Measurements from ENCODE around the gene BRCA1. TPM values are rescaled to one million over a fixed set of nuclear protein-coding genes. Genes with fewer than 3 reads are reported as not detected.
"Not testable (repeated sequence)": the region's sequence is repeated elsewhere in the genome, so short reads cannot be mapped to it uniquely, and the experiment has no call there.

BRCA1 gene
- total RNA-seq, 1 donor from 2014 or later: 7.9 TPM

DNA sequence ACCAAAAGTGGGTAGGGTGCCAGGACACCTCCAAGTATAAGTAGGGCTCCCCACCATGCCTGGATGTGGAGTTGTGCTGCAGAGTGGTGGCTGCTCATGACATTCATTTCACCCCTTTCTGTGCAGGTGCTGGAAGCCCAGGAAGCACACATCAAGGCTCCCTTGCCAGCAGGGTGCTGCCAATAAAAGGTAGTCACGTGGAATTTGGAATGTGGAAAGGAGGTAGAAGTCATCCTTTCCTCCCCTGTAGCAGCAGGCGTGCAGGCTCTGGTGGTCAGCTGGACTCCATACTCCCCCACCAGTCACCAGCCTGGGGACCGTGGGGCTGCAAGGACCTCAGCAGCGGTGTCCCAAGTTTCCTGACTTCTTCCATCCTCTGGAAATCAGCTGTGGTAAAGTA lies 13.4 kb upstream of the BRCA1 start:
- DNase-seq (ENCODE audit: missing footprints); intact Hi-C loops (cut with DNase I); ATAC-seq: not testable (repeated sequence)

DNA sequence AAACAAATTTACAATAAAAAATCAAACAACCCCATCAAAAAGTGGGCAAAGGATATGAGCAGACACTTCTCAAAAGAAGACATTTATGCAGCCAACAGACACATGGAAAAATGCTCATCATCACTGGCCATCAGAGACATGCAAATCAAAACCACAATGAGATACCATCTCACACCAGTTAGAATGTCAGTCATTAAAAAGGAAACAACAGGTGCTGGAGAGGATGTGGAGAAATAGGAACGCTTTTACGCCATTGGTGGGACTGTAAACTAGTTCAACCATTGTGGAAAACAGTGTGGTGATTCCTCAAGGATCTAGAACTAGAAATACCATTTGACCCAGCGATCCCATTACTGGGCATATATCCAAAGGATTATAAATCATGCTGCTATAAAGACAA lies 11.4 kb upstream of the BRCA1 start:
- ATAC-seq; intact Hi-C loops (cut with DNase I); DNase-seq (ENCODE audit: missing footprints): not testable (repeated sequence)

DNA sequence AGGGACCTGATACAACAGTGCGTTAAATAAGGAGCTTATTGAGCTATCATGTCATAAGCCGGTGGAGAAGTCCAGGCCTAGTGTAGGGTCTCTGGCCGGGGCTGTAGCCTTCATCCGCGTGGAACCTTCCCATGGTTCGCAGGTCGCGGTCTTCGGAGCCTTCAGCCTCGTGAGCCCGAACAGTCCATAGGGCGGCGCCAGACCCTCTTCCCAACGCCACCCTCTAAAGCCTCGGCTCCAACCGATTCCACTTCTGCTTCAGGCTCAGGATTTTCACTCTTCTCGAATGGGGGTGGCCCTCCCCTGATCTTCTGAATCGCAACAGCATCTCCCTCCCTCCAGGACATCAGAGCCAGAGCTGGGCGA lies 10.3 kb upstream of the BRCA1 start:
- DNase-seq (ENCODE audit: missing footprints) (no peak), ATAC-seq (no peak)
- intact Hi-C loops (cut with DNase I): no loop called here

DNA sequence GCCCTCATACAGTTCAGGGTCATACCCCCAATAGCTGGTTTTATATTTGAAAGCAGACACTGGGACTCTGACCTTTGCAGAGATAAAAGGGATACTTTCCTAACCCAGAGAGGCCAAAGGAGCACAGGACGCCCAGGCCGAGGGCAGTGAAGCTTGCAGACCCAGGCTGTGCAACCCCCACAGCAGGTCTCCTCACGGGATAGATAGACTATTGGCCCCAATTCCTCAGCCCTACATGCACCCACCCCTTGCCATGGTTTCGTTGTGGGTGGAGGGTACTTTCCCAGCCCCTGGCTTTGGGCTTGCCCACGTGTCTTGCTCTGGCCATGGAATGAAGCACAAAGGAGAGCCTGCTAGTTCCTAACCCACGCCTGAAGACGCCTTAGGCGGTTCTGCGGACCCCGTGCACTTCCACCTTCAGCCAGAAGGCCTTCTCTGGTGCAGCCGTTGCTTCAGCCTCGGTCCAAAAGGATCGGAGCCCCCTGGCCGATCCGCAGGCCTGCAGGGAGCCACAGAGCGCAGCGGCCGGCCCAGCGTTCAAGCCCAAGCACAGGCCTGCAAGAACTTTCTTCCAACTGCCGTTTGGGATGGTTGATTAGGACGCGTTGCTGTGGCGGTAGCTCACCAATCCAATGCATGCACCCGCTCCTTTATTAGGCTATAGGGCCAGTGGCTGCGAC lies 9.8 kb upstream of the BRCA1 start:
- DNase-seq (ENCODE audit: missing footprints) (no peak), ATAC-seq (no peak)
- intact Hi-C loops (cut with DNase I): no loop called here

DNA sequence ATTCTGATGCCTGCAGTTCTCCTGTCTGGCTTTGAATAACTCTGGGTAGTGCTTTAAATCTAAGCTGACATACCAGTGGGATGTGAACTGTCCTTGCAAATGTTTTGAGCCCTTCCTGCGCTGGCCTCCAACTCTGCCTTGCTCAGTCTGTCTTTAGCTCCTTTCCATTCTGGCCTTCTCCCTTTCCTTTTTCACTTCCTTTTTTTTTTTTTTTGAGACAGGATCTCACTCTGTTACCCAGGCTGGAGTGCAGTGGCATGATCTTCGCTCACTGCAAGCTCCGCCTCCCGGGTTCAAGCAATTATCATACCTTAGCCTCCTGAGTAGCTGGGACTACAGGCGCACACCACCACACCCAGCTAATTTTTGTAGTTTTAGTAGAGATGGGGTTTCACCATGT lies 8.3 kb upstream of the BRCA1 start:
- intact Hi-C loops (cut with DNase I); ATAC-seq; DNase-seq (ENCODE audit: missing footprints): not testable (repeated sequence)

DNA sequence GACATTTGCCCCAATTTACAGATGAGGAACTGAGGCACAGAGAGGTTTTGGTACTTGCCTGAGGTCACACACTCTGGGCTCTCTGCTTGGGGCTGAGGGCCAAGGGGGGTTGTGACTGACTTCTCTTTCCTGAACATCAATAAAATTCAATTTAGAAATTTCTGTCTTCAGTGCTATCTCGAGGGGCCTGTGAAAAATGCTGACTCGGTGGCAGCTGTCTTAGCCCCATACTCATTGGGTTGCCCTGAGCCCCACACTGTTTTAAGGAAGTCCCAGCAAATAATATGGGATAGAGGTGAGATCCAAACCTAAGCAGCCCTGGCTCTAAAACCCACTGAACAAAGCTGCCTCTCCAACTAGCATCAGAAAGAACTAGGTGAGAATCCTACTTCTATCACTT lies 7.0 kb upstream of the BRCA1 start:
- DNase-seq (ENCODE audit: missing footprints) (no peak), ATAC-seq (no peak)
- intact Hi-C loops (cut with DNase I): no loop called here

DNA sequence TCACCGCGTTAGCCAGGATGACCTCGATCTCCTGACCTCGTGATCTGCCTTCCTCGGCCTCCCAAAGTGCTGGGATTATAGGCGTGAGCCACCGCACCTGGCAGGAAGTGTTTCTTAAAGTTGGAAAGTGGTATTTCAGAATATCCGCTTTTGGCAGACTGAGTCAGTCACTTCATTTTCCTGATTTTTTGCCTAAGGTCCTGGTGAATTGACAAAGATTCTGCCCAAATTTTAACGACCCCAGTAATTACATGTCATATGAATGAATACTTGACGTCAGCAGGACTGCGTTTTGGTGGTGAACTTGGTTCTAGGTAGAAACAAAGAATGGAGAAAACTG lies 4.5 kb upstream of the BRCA1 start:
- ATAC-seq: no peak
- intact Hi-C loops (cut with DNase I): no loop called here

DNA sequence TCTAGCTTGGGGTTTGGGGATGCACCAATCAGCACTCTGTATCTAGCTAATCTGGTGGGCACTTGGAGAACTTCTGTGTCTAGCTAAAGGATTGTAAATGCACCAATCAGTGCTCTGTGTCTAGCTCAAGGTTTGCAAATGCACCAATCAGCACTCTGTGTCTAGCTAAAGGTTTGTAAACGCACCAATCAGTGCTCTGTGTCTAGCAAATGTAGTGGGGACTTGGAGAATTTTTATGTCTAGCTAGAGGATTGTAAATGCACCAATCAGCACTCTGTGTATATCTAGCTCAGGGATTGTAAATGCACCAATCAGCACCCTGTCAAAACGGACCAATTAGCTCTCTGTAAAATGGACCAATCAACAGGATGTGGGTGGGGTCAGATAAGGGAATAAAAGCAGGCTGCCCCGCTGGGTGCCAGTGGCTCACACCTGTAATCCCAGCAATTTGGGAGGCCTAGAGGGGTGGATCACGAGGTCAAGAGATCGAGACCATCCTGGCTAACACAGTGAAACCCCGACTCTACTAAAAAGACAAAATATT lies 2.2 kb upstream of the BRCA1 start:
- intact Hi-C loops (cut with DNase I); ATAC-seq; DNase-seq (ENCODE audit: missing footprints): not testable (repeated sequence)

More for the DNA sequence above, 4.5 kb upstream of the BRCA1 start:
- DNase-seq (ENCODE audit: missing footprints): no peak

DNA sequence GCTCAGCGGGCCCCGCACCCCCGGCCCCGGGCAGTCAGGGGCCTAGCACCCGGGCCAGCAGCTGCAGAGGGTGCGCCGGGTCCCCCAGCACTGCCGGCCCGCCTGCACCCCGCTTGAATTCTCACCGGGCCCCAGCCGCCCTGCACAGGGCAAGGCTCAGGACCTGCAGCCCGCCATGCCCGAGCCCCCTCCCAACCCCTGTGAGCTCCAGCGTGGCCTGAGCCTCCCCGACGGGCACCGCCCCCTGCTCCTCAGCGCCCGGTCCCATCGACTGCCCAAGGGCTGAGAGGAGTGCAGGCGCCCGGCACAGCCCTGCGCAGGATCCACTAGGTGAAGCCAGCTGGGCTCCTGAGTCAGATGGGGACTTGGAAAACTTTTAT lies 1.7 kb upstream of the BRCA1 start:
- ATAC-seq (no peak), DNase-seq (ENCODE audit: missing footprints) (no peak)
- intact Hi-C loops (cut with DNase I): no loop called here

DNA sequence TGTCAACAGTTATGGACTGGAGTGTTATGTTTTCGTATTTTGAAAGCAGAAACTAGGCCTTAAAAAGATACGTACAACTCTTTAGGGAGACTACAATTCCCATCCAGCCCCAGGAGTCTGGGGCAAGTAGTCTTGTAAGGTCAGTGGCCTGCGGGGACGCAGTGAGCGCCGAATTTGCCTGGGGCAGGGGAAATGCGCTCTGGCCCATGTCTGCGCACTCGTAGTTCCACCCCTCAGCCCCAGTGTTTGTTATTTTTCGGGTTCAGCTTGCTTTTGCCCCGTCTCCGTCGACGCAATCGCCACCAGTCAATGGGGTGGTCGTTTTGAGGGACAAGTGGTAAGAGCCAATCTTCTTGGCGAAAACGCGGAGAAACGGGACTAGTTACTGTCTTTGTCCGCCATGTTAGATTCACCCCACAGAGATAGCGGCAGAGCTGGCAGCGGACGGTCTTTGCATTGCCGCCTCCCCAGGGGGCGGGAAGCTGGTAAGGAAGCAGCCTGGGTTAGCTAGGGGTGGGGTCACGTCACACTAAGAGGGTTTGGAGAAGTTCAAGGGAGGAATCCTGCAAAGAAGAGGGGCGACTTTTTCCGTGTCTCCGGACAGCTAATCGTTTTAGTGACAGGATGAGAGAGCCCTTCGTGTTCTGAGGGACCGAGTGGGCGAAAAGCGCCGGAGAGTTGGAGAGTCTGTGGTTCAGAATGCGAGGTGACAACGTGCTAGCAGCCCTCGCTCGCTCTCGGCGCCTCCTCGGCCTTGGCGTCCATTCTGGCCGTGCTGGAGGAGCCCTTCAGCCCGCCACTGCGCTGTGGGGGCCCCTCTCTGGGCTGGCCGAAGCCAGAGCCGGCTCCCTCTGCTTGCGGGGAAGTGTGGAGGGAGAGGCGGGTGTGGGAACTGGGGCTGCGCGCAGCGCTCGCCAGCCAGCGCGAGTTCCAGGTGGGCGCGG lies 1.1 kb upstream of the BRCA1 start:
- no peak for ATAC-seq
- intact Hi-C loops (cut with DNase I): loop anchor here (1.0 kb wide), 1 partner anchor 44 kb away; no protein-coding TSS in a partner anchor
- DNase-seq (ENCODE audit: missing footprints): no peak

DNA sequence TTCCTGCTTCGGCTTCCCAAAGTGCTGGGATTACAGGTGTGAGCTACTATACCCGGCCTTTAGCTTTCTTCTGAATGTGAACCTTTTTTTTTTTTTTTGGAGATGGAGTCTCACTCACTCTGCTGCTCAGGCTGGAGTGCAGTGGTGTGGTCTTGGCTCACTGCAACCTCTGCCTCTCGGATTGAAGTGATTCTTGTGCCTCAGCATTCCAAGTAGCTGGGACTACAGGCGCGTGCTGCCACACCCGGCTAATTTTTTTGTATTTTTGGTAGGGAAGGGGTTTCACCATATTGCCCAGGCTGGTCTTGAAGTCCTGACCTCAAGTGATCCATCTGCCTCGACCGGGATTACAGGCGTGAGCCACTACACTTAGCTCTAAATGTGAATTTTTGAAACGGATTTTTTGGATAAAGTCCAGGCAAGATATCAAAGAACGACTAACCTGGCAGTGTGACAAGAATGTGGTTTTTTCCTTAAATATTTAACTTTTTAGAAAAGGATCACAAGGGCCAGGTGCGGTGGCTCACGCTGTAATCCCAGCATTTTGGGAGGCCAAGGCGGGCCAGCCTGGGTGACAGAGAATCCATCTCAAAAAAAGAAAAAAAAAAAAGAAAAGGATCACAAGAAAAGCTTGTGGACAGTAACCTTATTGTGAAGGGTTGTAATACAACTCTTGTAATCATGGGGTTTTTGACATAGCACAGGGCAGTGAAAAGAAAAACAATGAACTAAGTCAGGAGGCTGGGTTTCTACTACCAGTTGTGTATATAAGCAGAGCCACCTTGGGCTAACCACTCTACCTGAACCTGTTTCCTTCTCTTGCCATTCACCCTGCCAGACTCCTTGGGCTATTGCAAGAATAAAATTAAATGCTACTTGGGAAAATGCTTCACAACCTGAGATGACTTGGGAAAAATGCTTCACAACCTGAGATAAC lies 6.2 kb downstream of the BRCA1 start:
- ATAC-seq (no peak), DNase-seq (ENCODE audit: missing footprints) (no peak)
- intact Hi-C loops (cut with DNase I): no loop called here

DNA sequence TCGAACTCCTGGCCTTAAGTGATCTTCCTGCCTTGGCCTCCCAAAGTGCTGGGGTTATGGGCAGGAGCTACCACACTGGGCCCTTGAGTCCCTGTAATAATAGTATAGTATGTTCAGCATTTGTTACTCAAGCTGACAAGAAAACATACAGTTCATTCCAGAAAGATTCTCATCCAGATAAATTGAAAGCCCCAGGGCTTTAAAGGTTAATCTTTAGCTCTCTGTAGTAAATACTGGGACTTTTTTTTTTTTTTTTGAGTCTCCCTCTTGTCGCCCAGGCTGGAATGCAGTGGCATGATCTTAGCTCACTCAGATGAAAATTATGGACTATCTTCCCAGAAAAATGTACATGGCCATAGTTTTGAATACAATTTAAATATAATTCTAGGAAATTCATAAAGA lies 11.0 kb downstream of the BRCA1 start:
- intact Hi-C loops (cut with DNase I): no loop called here
- no peak for ATAC-seq
- no peak for DNase-seq (ENCODE audit: missing footprints)

DNA sequence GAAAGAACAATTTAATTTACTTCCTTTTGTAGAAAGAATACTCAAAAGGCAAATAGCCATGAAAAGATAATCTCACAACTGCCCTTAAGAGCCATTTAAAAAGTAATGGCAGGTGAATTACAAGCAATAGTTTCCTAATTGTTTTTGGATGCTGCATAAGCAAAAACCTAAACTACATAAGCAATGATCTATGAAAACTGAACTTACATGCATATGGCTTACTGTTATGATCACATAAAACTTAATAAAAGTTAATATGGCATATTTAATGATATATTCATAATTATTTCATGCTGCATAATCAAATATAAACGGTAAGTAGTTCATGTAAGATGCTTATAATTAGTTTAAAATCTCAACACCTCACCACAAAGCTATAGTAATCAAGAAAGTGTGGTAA lies 18.6 kb downstream of the BRCA1 start:
- intact Hi-C loops (cut with DNase I): no loop called here
- ATAC-seq (no peak), DNase-seq (ENCODE audit: missing footprints) (no peak)

DNA sequence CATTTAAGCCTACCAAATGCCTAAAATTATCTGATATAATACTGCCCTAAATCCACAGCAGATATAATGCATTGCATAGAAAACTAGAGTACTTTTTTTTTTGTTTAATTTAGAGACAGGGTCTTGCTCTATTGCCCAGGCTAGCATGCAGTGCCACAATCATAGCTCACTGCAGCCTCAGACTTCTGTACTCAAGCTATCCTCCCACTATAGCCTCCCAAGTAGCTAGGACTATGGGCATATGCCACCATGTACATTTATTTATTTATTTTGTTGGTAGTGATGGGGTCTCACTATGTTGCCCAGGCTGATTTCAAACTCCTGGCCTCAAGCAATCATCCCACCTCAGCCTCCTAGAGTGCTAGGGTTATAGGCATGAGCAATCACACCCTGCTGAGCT lies 20.0 kb downstream of the BRCA1 start:
- no peak for DNase-seq (ENCODE audit: missing footprints)
- ATAC-seq: no peak

DNA sequence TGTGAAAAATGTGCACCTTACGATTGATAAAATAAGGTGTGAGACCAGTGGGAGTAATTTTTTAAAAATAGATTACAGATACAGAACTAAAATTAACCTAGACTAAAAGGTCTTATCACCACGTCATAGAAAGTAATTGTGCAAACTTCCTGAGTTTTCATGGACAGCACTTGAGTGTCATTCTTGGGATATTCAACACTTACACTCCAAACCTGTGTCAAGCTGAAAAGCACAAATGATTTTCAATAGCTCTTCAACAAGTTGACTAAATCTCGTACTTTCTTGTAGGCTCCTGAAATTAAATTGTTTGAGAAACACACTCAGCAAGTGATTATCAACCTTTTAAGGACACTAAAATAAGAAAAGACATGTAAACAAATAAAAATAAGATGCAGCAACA lies 20.5 kb downstream of the BRCA1 start:
- no peak for DNase-seq (ENCODE audit: missing footprints)
- no peak for ATAC-seq
- intact Hi-C loops (cut with DNase I): no loop called here

More for the DNA sequence above, 20.0 kb downstream of the BRCA1 start:
- intact Hi-C loops (cut with DNase I): no loop called here

DNA sequence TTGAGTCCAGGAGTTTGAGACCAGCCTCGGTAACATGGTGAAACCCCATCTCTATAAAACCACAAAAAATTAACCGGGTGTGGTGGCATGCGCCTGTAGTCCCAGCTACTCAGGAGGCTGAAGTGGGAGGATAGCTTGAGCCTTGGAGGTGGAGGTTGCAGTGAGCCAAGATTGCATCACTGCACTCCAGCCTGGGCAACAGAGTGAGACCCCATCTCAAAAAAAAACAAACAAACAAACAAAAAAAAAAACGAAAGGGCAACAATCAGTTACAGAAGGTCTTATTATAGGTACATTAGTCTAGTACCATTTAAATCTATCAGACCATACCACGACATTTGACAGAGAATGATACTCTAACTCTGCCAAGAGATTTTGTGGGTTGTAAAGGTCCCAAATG lies 29.8 kb downstream of the BRCA1 start:
- intact Hi-C loops (cut with DNase I); ATAC-seq: not testable (repeated sequence)

DNA sequence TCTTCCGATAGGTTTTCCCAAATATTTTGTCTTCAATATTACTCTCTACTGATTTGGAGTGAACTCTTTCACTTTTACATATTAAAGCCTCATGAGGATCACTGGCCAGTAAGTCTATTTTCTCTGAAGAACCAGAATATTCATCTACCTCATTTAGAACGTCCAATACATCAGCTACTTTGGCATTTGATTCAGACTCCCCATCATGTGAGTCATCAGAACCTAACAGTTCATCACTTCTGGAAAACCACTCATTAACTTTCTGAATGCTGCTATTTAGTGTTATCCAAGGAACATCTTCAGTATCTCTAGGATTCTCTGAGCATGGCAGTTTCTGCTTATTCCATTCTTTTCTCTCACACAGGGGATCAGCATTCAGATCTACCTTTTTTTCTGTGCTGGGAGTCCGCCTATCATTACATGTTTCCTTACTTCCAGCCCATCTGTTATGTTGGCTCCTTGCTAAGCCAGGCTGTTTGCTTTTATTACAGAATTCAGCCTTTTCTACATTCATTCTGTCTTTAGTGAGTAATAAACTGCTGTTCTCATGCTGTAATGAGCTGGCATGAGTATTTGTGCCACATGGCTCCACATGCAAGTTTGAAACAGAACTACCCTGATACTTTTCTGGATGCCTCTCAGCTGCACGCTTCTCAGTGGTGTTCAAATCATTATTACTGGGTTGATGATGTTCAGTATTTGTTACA lies 30.9 kb downstream of the BRCA1 start:
- intact Hi-C loops (cut with DNase I): no loop called here
- DNase-seq (ENCODE audit: missing footprints) (no peak), ATAC-seq (no peak)

More for the DNA sequence above, 29.8 kb downstream of the BRCA1 start:
- DNase-seq (ENCODE audit: missing footprints): not testable (repeated sequence)

DNA sequence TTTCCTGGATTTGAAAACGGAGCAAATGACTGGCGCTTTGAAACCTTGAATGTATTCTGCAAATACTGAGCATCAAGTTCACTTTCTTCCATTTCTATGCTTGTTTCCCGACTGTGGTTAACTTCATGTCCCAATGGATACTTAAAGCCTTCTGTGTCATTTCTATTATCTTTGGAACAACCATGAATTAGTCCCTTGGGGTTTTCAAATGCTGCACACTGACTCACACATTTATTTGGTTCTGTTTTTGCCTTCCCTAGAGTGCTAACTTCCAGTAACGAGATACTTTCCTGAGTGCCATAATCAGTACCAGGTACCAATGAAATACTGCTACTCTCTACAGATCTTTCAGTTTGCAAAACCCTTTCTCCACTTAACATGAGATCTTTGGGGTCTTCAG lies 32.3 kb downstream of the BRCA1 start:
- DNase-seq (ENCODE audit: missing footprints) (no peak), ATAC-seq (no peak)
- intact Hi-C loops (cut with DNase I): no loop called here

Data from Right ventricle myocardium inferior (tissue), 1 donor.